ENCODE results near the gene HEPN1.

HEPN1 gene

GRCh38 chr11:124902616-124903015 lies 16.4 kb upstream of the HEPN1 start:
- no peak for DNase-seq

- DNase-seq: no peak
Measured at GRCh38 chr11:124915541-124916369, 3.3 kb upstream of the HEPN1 start.

- no peak for DNase-seq
Measured at GRCh38 chr11:124916370-124916710, 2.7 kb upstream of the HEPN1 start.

- DNase-seq: peak; percentile 15
Measured at GRCh38 chr11:124917115-124917637, 1.9 kb upstream of the HEPN1 start.

- no peak for DNase-seq
Measured at GRCh38 chr11:124919898-124920297, 848 bp downstream of the HEPN1 start.

GRCh38 chr11:124920356-124920755 lies 1.3 kb downstream of the HEPN1 start:
- DNase-seq: no peak

- DNase-seq: peak; percentile 88
Measured at GRCh38 chr11:124920870-124921609, 2.0 kb downstream of the HEPN1 start.

GRCh38 chr11:124922831-124923230 lies 3.8 kb downstream of the HEPN1 start:
- peak; percentile 27 for DNase-seq

- DNase-seq: no peak
Measured at GRCh38 chr11:124923296-124923695, 4.2 kb downstream of the HEPN1 start.

GRCh38 chr11:124928942-124929665 lies 10.1 kb downstream of the HEPN1 start:
- no peak for DNase-seq

GRCh38 chr11:124930799-124931198 lies 11.7 kb downstream of the HEPN1 start:
- DNase-seq: no peak

- no peak for DNase-seq
Measured at GRCh38 chr11:124934862-124935547, 16.0 kb downstream of the HEPN1 start.

GRCh38 chr11:124935548-124936514 lies 16.8 kb downstream of the HEPN1 start, which contains the start of gene HEPACAM:
Gene HEPACAM, minus strand, starts transcription at chr11:124936047. Its CDS starts 41 bp downstream, at chr11:124936006.
- no peak for DNase-seq

GRCh38 chr11:124937336-124937935 lies 18.4 kb downstream of the HEPN1 start:
- no peak for DNase-seq

GRCh38 chr11:124938206-124938765 lies 19.2 kb downstream of the HEPN1 start:
- DNase-seq: no peak

- no peak for DNase-seq
Measured at GRCh38 chr11:124938970-124939369, 19.9 kb downstream of the HEPN1 start.

GRCh38 chr11:124941703-124942102 lies 22.7 kb downstream of the HEPN1 start:
- no peak for DNase-seq

- no peak for DNase-seq
Measured at GRCh38 chr11:124942466-124943253, 23.6 kb downstream of the HEPN1 start.

GRCh38 chr11:124943254-124943616 lies 24.2 kb downstream of the HEPN1 start:
- DNase-seq: no peak

GRCh38 chr11:124943741-124944140 lies 24.7 kb downstream of the HEPN1 start:
- no peak for DNase-seq
